GM21529 (cell line): ENCODE results near the gene TPRG1L.
"Not testable (repeated sequence)": the region's sequence is repeated elsewhere in the genome, so short reads cannot be mapped to it uniquely, and the experiment has no call there.

Source experiments
- ATAC-seq: cut with Tn5 transposase; IDR thresholded peaks from one replicate; pipeline ENCODE4 v1.9.1; 2021; ENCODE audit not compliant: unreplicated experiment

Gene TPRG1L

DNA sequence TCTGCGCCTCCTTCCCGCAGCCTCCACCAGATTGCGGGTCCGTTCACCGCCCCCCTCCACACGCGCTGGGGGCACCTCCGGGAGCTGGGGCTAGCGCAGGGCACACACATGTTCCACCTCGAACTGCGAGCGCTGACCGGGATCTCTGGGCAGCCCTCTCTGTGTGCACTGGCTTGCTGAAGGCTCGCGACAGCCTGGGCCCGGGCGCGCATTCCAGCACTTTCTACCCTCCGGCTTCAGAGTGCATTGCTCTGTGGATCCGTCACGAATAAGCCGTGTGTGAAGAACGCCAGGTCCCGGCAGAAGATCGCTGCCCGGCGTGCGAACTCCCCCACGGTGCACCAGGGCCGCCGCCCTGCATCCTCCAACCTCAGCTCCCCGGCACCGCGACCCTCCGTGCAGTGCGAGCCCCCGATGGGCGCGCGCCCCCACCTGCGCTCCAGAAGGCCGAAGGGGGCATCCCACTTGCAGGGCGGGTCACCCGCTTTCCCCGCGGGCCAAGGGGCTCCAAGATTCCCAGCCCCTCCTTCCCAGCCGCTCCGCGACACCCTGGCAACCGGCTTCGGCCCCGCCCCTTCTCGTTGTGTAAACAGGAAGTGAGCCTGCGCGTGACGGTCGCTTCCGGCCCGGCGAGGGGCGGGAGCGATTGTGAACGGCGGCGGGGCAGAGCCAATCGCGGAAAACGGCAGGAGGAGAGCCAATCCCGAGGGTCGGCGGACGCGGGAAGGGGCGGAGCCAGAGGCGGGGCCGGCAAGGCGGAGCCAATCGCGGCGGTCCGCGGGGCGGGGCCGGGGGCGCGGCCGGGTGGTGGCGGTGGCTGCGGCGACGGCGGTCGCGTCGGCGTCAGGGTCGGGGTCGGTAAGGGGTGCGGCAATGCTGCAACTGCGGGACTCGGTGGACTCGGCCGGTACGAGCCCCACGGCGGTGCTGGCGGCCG is at the start of gene TPRG1L:
TPRG1L (plus strand) TSS at position 816 of the 937 bp plus-strand sequence; CDS start at position 874, 58 bp downstream.
- ATAC-seq = peak; percentile 94

- not testable (repeated sequence) for ATAC-seq
These were observed 49.3 kb upstream of the TPRG1L start for GRCh38 chr1:3575515-3575914.

GRCh38 chr1:3575993-3576392 is 48.8 kb upstream of the TPRG1L start:
- no peak for ATAC-seq

- ATAC-seq = no peak
These were observed 47.5 kb upstream of the TPRG1L start for GRCh38 chr1:3577300-3577699.

GRCh38 chr1:3577711-3578432 is 46.9 kb upstream of the TPRG1L start:
- ATAC-seq = no peak

DNA sequence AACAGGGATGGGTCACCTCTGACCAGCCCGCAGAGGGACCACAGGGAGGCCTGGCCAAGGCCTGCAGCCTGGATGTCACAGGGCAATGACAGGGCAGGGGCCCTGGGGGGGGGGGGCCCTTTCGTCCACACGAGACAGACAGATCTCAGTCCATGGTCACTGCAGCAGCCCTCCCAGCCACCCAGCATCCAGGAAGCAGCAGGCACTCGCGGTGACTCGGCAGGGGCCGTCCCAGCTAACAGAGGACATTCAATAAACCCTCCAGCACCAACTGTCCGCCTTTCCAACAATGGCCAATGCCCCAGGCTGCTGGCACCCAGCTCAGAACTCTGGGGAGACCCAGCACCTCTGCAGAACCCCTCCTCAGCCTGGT is 46.4 kb upstream of the TPRG1L start:
- no peak for ATAC-seq

- no peak for ATAC-seq
These were observed 45.9 kb upstream of the TPRG1L start for GRCh38 chr1:3578906-3579305.

GRCh38 chr1:3579626-3580025 is 45.2 kb upstream of the TPRG1L start:
- ATAC-seq = no peak

GRCh38 chr1:3580231-3580630 is 44.6 kb upstream of the TPRG1L start:
- ATAC-seq = no peak

DNA sequence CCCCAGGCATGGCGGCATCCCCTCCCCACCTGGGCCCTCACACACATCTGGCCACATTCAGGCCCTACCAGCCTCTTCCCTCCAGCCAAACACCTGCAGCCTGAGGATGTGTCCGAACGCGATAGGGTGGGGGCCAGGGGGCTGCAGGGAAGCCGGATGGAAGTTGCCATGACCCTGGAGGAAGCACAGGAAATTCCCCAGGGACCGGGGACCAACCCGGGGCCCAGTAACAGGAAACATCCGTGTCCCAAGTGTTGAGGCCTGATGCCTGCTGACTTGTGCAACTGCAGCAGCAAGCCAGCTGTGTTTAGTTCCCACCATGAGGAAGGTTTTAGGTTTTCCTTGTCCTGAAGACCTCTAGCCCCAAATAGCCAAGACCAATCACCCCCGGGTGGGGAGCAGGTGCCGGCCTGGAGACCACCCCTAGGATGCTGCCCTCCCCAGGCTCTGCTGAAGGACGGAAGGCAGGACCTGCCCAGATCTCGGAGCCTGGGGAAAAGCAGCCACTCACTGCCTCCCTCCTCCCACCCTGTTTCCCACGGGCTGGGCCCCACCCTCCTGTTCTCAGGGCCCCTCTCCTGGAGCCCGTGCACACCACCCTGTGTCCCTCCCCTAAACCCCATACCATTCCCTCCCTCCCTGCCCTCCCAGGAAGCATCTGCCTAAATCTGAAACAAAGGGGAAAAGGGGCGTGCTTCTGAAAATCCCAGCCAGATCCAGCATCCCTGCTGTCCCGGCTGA is 43.3 kb upstream of the TPRG1L start:
- ATAC-seq = no peak

DNA sequence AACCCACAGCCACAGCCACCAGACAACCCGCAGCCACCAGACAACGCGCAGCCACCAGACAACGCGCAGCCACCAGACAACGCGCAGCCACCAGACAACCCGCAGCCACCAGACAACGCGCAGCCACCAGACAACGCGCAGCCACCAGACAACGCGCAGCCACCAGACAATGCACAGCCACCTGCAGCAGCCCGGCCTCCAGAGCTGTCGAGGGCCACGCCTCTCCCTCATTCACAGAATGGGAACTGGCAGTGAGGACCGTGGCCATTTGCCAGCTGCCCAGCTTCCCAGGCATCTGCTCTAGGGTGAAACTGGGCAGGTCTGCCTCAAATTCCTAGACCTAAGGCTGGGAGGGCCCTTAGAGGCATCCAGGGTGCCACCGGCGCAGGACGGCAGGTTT is 41.1 kb upstream of the TPRG1L start:
- not testable (repeated sequence) for ATAC-seq

- ATAC-seq = no peak
These were observed 39.9 kb upstream of the TPRG1L start for GRCh38 chr1:3584915-3585314.

DNA sequence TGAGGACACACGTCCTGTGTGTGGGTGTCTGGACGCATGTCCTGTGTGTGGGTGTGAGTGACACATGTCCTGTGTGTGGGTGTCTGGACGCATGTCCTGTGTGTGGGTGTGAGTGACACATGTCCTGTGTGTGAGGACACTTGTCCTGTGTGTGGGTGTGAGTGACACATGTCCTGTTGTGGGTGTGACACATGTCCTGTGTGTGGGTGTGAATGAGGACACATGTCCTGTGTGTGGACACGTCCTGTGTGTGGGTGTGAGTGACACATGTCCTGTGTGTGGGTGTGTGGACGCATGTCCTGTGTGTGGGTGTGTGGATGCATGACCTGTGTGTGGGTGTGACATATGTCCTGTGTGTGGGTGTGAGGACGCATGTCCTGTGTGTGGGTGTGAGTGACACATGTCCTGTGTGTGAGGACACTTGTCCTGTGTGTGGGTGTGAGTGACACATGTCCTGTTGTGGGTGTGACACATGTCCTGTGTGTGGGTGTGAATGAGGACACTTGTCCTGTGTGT is 39.4 kb upstream of the TPRG1L start:
- ATAC-seq = not testable (repeated sequence)

GRCh38 chr1:3585940-3586568 is 38.8 kb upstream of the TPRG1L start:
- ATAC-seq = no peak

- ATAC-seq = no peak
These were observed 37.6 kb upstream of the TPRG1L start for GRCh38 chr1:3586986-3587759.

DNA sequence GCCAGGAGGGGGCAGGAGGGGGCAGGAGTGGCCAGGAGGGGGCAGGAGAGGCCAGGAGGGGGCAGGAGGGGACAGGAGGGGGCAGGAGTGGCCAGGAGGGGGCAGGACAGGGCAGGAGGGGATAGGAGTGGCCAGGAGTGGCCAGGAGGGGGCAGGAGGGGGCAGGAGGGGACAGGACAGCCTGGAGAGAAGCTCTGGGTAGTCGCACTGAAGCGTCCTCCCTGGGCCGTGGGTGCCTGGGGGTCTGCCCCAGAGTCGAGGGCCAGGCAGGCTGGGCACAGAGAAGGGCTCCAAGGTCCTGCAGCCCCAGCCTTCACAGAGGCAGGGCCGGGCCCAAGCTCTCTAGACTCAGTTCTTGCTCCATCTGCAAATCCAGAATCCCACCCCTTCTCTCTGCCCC is 36.4 kb upstream of the TPRG1L start:
- ATAC-seq = no peak

DNA sequence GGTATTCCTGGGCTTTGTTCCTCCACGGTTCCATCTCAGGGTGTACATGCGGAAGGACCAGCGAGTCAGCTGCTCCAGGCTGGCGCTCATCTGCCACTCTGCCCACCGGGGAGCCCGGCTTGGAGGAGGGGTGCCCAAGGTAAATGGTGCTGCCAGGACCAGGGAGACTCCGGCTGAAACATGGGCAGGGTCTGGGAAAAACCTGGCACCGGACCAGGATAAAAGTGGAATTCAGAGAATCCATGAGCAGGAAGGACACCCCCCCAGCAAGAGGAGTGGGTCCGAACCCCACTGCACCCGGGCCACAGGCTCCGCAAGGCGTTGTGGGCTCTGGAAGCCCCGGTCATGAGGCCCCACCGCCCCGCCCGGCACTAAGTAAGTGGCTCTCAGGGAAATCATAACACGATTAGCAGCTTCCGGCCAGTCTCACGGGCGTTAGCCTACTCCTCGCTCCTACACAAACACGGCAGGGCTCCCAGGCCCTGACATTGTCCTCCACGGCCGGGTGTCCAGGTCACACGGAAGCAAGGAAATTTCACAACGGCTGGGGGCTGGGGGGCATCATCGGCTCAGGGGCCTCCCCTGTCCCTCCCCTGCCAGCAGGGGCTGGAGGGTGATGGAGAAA is 34.6 kb upstream of the TPRG1L start:
- no peak for ATAC-seq

GRCh38 chr1:3590951-3591865 is 33.6 kb upstream of the TPRG1L start:
- no peak for ATAC-seq
